ENCODE data around the gene HAGHL. TPM values are rescaled to one million over a fixed set of nuclear protein-coding genes. Genes with fewer than 3 reads are reported as not detected.

The HAGHL gene
- total RNA-seq, 1 donor: 10.6 TPM

DNA sequence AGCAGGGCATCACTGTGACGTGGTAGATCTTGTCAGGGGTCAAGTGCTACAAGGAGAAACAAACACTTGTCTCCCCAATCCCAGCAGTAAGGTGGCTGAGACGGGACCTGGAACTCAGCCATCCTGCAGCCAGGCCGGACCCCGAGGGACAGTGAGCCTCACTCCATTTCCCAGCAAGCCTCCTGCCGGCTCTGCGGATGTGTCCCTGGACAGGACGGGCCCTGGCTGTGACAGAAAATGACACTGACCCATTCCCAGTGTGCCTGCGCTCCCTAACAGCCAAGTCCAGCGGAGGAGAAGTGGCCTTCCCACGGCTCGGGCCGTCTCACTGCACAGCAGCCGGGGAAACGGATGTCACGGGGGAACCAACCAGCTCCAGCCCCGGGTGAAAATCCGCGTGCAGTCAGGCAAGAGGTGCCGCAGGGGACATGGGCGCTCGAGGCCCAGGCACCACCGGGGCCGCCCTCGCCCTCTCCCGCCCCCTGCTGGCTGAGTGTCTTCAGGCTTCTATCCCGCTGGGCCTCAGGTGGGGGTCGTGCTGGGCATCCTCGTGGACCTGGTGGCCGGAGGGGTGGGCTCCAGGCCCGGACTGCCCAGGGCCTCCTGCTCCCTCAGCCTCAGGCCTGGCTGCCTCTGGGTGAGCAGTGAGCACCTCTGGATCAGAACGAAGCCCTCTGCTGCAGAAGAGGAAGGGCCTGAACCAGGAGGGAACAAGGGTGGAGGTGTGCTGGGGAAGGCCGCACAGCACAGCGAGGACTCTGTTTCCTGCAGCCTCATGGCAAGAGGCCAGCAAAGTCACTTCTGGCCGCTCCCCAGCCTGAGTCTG is 6.7 kb downstream of the HAGHL start:
- TF ChIP-seq, protein P1, sequence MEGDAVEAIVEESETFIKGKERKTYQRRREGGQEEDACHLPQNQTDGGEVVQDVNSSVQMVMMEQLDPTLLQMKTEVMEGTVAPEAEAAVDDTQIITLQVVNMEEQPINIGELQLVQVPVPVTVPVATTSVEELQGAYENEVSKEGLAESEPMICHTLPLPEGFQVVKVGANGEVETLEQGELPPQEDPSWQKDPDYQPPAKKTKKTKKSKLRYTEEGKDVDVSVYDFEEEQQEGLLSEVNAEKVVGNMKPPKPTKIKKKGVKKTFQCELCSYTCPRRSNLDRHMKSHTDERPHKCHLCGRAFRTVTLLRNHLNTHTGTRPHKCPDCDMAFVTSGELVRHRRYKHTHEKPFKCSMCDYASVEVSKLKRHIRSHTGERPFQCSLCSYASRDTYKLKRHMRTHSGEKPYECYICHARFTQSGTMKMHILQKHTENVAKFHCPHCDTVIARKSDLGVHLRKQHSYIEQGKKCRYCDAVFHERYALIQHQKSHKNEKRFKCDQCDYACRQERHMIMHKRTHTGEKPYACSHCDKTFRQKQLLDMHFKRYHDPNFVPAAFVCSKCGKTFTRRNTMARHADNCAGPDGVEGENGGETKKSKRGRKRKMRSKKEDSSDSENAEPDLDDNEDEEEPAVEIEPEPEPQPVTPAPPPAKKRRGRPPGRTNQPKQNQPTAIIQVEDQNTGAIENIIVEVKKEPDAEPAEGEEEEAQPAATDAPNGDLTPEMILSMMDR (IDR thresholded peaks at IDR 0.05; ENCODE audit: insufficient read depth, low read length): peak; percentile 40
- H3K4me3 ChIP-seq (ENCODE audit: low read depth, low read length): no peak overlapping the region
- DNase-seq (ENCODE audit: low read depth): no peak

DNA sequence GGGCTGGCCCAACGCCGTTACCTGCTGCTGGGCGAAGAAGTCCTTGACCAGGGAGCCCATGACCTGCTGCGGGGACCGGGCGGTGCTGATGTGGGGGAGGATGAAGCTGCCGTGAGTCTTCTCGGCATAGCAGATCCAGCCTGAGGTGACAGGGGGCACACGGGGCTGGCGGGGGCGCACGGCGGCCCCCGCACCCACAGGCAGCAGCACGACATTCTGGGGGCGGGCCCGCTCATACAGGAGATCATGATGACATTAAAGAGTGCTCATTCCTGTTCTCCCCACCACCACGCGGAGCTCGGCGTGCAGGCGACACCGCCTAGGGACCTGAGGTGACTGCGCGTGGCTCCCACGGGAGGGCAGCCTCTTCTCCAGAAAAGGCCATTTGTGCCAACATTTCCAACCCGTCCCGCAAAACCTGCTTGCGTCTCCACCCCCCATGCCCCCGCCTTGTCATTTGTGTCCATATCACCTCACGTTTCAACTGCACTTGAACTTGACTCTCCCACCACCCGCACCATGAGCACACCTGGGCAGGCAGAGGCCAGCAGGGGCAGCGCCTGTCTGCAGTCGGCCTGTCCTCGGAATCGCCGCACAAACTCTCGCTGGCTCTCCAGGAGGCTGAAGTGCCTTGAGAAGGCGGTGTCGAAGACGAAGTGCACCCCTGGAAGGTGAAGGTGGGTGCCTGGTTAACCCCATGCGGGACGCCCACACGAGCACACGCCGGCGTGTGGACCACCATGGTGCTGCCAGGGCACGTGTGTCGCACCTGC is 7.5 kb downstream of the HAGHL start:
- no peak for DNase-seq (ENCODE audit: low read depth)
- H3K4me3 ChIP-seq (ENCODE audit: low read depth, low read length): no peak overlapping the region
- TF ChIP-seq, protein P1 (IDR thresholded peaks at IDR 0.05; ENCODE audit: insufficient read depth, low read length): no peak

DNA sequence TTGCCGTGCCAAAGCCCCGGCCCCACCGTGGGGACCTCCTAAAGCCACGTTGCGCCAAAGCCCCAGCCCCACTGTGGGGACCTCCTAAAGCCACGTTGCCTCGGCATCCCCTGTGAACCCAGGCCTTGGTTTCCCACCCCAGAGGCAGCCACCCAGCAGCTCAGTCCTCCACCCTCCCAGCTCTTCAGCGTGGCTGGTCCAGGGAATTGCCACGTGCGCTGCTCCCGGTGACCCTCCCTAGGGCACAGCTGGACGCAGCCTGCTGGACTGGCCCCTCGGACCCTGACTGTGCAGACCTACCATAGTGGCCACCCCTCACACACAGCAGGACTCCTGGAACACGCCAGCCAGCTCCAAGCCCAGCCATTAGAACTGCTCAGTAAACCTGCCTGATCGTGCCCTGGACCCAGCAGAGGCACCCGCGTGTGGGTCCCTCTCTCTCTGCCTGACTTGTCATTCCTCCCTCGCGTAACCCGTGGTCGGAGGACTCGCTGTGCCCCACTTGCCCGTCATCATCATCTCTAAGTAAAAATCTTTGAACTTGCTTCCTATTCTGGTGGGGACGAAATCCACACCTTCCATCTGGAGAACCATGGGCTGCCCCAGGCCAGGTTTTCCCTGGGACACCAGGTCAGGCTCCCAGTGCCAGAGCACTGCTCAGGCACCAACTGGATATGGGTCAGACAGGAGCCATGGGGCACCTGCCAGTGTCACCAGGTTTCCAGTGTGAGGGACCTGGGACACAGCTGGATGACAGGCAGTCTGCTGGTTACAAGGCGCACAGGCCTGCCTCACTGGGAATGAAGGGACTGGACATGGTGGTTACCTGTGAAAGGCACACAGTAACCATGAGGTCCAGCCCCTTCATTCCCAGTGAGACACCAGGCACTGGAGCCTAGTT is 8.3 kb downstream of the HAGHL start:
- DNase-seq (ENCODE audit: low read depth): no peak
- H3K4me3 ChIP-seq (ENCODE audit: low read depth, low read length): no peak overlapping the region
- TF ChIP-seq, protein P1 (IDR thresholded peaks at IDR 0.05; ENCODE audit: insufficient read depth, low read length): no peak

DNA sequence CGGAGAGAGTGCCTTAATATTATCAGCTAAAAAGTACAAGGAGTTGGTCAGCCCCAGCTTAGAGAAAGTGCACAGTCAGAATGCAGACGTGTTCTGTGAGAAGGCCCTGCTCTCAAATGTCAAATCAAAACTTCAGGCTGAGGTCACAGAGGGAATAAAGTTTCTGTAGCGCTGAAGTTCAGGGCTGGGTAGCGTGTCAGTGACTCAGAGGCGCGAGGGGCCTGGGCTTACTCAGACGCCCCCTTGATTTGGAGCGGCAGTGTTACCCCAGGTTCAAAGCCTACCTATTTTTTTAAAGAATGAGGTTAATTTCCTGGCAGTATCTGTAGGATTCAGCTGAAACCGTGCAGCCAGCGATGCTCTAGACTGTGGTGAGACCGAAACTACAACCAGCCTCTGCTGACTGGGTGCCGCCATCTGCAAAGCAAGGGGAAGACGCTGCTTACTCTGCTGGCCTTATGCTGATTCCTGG is 9.1 kb downstream of the HAGHL start:
- TF ChIP-seq, protein P1 (IDR thresholded peaks at IDR 0.05; ENCODE audit: insufficient read depth, low read length): no peak
- no peak overlapping the region for H3K4me3 ChIP-seq (ENCODE audit: low read depth, low read length)
- no peak for DNase-seq (ENCODE audit: low read depth)

DNA sequence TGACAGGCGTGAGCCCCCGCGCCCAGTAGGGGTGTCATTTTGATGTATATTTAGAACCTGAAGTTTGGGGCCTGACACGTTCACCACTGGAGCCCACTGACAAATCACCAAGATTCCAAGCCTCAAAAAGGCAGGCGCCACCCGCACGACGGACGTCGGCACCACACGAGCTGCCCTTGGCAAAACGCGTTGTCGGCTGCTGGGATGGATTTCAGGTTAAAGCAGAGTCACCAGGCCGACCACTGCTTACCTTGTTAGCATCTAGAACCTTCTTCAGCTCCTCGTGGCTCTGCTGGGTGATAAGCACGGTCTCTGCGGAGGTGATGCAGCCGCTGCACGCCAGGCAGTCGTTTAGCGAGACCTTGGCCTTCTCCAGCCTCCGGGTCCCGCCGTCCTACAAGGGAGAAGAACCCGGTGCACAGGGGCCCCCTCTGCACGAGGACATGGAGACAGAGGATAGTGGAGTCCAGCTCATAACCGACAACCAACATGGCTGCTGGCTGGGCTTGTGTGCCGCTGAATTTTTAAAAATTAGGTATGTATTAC is 10.1 kb downstream of the HAGHL start:
- TF ChIP-seq, protein P1 (IDR thresholded peaks at IDR 0.05; ENCODE audit: insufficient read depth, low read length): no peak
- no peak for DNase-seq (ENCODE audit: low read depth)

More for the DNA sequence above, 10.1 kb downstream of the HAGHL start:
- no peak overlapping the region for H3K4me3 ChIP-seq (ENCODE audit: low read depth, low read length)

Measured in fibroblast of the aortic adventitia (primary cell).